NK-92 (cell line): ENCODE results near the gene LYPLAL1.
"Not testable (repeated sequence)": the region's sequence is repeated elsewhere in the genome, so short reads cannot be mapped to it uniquely, and the experiment has no call there.

Experiments used
- DNase-seq: peaks from one replicate; lab custom pipeline; 2025; ENCODE audit not compliant: unreplicated experiment; lab: John Stamatoyannopoulos, UW

Gene LYPLAL1

DNA sequence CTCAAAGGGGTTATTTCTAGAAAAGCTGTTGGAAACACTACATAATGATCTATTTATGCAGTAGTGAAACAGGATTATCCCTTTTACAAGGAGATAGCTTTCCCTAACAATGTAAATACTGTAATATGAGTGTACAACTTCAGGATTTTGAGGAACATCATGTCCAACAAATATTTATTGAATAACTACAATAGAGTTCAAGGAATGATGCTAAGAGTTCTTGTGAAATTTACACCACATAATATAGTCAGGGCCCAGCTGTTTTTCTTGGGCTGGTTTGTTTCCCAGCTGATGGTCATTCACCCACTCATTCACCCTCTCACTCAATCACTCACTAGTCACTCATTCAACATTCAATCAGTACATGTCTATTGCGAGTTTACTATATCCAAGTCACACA, 12.3 kb upstream of the LYPLAL1 start:
- no peak for DNase-seq

DNA sequence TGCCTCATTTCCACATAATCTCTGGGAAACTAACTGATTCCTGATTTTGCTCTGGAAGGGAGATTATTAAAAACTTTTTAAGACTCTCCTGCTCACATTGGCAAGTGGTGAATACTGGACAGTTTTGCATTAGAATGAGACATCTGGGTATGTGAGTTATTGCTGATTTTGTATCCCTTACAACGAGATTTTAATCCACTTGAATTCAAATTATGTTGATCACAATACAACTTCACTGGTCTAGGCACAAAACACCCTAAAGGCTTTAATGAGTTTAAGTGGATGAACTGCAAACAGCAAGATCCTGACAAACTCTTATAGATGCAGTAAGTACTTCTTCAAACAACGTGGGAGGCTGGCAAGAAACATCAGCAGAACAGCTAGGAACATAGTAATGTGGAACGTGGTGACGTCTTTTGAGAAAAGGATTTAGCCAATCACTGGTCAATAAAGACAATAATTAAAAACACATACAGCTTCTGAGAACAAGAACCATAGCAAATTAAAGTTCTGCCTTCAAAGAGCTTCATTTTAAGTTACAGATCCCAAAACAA, 10.2 kb upstream of the LYPLAL1 start:
- no peak for DNase-seq

DNA sequence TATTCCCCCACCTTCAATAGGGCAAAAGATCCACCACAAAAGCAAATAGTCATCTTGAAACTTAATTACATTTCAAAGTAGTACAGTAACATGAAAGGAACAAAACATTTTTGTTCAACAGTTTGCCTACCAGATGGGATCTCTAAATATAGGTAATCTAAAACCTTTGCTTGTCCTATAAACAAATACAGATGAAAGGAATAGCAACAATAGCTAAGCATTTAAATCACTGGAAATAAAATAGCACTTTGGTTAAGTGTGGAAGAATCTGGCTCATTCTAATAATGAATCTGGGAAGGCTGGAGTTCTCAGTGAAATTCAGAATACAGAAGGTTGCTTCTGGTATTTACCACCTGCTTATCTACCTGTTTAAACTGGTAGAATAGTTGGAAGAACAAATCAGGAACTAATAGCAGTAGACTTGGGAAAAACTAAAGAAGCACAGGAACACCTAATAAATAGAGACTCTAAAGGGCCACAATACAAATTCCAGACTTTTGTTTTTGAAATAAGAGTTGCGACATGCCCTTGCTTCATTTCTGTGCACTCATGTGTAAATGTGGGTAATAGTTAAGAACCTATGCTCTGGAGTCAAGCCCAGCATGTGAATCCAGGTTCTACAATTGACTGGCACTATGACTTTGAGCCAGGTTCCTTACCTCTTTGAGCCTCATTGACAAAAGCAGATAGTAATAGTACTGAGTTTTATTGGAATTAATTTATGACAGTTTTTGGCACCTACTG, 2.3 kb upstream of the LYPLAL1 start:
- DNase-seq: no peak

DNA sequence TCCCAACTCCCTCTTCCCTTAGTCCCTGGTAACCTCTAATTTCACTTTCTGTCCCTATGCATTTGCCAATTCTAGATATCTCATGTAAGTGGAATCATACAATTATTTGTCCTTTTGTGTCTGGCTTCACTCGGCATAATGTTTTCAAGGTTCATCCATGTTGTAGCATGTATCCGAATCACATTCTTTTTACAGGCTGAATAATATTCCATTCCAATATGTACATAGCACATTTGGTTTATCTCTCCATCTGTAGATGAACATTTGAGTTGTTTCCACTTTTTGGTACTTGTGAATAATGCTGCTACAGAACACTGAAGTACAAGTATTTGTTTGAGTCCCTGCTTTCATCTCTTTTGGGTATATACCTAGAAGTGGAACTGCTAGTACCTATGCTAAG, 857 bp upstream of the LYPLAL1 start:
- DNase-seq: no peak

DNA sequence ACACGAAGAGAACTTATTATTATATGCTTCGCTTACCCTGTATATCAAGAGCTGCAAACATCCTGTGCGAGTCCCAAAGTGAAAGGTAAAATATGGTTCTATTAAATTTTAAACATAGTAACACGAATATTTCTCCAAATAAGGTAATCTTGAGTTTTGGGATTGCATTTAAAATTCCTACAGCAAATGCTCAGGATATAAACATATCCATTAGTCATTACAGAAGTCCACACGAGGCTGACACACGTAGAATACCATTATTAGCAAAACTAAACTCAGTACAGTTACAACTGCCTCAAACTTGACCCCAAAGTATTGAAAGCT, 282 bp upstream of the LYPLAL1 start:
- DNase-seq: no peak

DNA sequence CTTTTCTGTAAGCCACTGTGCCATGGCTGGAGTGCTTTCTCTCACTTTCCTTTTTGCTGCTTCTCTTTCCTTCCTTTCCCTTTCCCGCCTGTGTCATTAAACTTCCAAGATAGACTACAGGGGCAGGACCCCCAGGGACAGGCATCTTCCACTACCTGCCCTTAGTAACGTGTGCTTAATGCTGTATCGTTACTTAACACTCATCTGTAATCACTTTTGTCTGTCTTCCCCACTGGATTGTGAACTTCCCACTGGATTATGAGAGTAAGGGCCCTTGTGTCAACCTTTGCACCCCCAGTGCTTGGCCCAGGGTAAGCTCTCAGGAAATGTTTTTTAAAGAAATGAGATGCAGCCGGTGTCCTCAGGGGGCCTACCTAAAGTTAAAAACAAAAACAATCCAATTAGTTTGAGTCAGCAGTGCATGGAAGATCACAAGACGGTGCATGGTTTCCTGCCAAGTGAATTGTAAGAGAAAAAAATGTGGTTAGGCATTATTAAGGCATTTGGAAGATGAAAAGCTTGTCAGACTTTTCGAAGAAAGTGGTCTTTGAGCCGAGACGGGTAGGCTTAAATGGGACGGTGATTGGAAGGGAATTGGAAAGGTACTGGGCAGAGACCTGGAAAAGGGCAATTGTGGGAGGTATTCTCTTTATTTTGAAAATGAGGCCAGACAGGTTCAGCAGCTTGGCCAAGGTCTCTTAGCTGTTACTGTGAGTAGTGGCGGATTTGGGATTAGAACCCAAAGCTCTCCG, 958 bp downstream of the LYPLAL1 start:
- DNase-seq: no peak

DNA sequence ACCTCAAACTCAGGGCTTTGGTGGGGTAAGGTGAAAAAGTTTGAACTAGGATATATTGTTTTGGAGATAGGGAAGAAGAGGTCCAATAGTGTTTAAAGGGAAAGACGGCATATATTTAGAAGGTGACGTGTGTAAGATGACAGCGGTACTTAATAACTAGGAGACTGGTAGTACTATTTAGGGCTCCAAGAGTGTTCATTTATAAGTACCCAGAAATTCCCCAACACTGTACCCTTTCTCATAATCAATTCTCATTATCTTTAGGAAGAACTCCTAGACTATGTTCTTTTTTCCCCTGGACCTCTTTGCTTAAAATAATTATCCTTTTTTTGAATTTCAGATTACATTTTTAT, 1.5 kb downstream of the LYPLAL1 start:
- DNase-seq: no peak

DNA sequence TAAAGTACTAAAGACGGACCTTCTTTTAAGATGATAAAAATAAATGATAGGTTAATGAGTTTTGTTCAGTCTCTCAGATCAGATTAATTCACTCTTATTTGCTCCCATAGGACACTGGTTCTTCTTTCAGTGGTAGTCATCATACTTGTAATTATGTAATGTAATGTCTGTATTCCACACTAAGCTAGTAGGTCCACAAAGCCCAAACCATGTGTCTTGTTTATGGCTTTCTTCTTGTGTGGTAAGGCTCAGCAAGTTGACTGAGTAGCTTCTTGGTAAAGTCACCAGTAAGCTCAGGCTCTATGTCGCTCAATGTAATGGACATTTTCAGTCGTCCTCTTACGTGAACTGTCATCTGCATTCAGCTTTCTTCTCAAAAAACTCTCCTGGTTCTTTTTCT, 2.5 kb downstream of the LYPLAL1 start:
- no peak for DNase-seq

DNA sequence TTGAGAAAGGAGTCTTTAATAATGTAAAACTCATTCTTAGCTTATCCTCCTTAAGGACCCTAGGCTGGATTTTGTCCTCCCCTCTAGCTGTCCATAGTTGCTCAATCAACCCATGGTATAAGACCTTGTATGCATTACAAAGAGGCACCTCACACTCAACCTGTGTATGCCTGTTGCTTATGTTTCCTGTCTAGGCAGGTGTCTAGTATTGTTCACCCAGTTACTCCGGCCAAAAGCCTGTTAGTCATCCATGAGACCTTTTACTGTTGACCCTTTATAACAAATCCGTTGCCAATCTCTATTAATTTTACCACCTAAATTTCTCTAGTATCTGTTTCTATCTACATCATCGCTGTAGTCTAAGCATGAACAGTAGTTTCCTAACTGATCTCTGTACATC, 3.7 kb downstream of the LYPLAL1 start:
- no peak for DNase-seq

DNA sequence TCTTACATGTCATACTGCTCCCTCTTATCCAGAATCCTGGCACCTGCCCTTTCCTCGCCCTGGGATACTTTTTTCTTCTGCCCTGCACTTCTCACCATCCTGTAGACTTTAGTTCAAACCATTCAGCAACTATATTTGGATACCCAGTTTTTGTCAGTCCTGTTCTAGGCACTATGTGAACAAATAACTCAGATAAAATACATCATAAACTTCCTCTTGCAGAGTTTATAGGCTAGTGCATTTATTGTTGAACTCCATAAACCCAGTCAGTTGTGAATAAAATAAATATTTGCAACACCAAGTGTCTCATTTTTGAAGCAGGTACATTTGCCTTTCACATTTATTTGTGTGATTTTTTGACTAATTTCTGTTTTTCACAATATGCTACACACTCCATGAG, 4.3 kb downstream of the LYPLAL1 start:
- no peak for DNase-seq

DNA sequence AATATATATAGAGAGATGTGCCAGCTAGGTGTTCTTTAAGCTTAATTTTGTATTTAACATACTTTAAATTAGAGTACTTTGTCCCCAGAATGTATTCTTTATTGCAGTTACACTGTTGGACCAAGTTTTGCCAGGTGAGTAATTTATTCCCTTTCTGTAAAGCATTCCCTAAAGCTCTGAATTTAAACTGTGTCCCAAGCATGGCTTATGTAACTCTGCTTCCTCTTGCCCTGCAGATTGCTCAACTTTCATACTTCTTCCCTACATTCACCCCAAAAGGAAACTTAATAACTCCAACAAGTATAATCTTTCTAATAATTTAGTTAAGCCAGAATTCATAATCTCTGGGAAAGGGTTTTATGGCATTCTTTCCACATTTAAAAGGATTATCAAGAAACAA, 5.6 kb downstream of the LYPLAL1 start:
- no peak for DNase-seq

DNA sequence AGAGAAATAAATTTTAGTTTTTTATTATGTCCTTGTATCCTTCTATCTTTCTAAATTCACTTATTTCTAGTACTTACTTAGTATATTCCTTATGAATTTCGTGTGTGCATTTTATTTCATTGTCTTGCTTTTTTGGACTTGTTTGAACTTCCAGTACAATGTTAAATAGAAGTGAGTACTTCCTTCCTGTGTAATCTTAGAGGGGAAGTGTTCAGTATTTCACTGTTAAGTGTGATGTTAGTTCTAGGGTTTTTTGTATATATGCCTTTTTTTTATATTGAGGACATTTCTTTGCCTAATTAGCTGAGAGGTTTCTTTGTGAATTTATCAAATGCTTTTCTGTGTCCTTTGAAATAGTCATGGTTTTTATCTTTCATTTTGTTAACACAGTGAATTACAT, 10.7 kb downstream of the LYPLAL1 start:
- no peak for DNase-seq

DNA sequence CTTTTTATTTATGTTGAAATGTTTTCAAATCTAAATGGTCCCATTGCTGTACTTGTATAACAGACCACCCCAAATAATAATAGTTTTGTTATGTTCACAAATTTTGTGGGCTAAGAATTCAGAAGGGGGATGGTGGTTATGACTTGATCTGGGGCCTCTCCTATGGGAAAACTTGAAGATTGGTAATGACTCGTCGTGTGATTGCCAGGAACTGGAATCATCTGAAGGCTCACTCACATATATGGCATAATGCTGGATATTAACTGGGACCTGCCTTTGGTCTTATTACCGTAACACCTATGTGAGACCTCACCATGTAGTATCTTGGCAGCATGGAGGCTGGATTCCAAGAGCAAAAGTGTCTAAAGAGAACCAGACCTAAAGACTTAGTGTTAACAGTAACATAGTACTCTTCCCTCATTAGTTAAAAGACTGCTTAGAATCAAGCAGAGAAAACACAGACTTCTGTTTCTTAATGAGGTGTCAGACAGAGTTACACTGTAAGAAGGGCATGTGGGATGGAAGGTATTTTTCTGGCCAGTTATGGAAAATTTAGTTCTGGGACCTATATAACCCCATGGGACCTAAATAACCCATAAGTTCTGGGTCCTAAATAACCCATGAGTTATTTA, 11.9 kb downstream of the LYPLAL1 start:
- DNase-seq: no peak

DNA sequence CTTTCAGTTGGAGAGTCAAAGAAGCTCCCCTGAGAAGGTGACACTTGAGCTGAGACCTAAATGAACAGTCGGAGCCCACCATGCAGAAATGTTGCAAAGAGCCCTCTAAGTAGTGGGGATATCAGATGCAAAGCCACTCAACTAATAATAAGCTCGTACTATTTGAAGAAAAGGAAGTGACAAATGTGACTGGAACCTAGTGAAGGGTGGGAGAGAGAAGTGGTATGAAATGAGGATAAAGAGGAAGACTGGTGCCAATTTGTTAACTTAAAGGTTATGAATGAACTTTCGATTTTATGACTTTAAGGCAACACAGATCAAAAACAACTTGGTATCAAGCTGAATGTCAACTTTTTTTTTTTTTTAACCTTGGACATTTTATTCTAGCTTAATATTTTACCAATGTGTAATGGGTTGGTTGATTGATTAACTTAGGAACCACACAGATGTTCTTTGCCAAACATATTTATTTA, 14.7 kb downstream of the LYPLAL1 start:
- DNase-seq: no peak

DNA sequence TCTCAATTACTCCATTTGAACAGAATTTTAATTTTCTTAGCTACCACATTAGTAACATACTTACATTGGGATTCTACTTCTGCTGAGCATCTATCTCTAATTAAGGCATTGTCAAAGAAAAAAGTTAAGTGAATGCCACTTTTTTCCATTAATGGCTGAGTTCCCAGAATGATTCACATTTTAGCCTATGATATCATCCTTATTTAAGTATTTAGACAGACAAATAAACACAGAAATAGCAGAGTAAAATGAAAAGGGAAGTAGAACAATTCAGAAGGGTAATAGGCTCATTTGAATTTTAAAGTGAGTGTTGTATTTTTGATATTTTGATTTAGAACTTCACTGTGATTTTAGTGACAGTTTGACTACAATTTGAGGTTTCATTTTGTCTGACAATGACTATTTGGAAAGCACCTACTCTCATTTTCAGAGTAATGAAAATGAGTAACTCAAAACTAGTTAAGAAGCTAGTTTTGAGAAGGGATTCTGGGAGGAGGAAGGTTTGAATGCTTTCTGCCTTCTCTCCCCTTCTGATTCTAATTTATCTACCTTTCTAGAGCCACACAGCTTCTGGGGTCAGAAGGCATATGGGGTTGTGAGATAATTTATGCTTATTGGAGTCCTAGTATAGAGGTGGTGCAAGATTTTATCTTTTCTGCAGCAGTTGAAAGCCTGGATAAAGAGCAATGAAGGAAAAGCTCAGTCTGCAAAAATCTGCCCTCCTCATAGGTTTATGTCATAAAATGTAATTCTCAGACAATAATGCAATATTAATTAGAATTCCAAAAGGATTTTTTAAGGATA, 15.5 kb downstream of the LYPLAL1 start:
- DNase-seq: no peak

DNA sequence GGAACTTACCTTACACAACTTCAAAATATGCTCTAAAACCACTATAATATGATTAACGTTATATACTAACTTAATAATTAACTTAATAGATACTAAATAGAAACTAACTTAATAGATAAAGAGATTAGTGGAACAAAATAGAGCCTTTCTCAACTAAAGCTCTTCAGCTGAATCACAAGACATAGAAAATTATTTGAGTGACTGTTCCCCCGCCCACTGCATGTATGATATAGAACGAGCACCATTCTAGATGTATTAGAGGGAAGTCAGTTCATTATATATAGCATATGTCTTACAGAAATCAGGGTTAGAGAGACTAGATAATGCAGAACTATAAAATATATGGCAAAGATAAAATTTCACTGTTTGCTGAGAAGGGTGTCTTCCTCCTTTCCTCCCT, 16.3 kb downstream of the LYPLAL1 start:
- DNase-seq: no peak

DNA sequence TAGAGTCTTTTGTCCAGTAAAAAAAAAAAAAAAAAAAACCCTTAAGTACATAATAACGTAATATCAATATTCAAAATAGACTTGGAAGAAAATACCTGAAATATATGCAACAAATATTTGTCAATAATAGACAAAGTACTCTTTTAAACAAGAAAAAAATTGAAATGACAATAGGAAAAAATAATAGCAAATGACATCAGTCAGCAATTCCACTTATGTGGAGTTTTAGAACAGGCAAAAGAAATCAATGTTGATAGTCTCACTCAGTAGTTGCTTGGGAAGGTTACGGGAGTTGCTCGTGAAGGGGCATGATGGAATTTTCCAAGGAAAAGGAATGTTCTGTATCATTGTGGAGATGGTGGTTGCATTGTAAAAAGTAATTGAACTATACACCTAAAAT, 16.9 kb downstream of the LYPLAL1 start:
- DNase-seq: no peak

DNA sequence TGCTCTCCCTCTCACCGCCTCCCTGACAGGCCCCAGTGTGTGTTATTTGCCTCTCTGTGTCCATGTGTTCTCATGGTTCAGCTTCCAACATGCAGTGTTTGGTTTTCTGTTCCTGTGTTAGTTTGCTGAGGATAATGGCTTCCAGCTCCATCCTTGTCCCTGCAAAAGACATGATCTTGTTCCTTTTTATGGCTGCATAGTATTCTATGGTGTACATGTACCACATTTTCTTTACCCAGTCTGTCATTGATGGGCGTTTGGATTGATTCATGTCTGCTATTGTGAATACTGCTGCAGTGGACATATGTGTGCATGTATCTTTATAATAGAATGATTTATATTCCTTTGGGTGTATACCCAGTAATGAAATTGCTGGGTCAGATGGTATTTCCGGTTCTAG, 22.2 kb downstream of the LYPLAL1 start:
- not testable (repeated sequence) for DNase-seq

DNA sequence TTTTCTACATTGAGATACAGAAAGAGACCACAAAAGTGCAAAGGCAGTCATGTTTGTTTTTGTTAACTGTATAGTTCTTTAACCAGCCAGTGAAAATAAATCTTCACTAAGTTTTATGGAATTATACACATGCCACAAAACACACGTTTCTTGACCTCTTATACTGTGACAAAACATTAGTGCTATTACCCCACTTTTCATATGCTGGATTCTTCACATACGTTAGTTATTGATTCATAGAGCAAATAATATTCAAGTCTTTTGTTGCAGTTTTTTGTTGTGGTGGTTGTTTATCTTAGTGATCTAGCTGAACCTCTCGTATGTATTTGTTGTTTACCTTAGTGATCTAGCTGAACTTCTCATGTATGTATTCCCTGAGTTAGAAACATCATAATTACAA, 28.0 kb downstream of the LYPLAL1 start:
- no peak for DNase-seq

DNA sequence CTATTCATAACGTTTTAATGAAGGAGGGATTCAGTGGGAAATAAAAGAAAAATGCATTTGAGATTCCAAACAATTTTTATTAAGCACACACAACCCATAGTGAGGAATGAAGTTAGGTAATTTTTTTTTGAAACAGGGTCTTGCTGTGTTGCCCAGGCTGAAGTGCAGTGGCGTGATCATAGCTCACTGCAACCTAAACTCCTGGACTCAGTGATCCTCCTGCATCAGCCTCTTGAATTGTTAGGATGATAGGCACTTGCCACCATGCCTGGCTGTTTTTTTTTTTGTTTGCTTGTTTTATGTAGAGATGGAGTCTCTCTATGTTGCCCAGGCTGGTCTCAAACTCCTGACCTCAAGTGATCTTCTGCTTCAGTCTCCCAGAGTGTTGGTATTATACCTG, 28.9 kb downstream of the LYPLAL1 start:
- DNase-seq: no peak

DNA sequence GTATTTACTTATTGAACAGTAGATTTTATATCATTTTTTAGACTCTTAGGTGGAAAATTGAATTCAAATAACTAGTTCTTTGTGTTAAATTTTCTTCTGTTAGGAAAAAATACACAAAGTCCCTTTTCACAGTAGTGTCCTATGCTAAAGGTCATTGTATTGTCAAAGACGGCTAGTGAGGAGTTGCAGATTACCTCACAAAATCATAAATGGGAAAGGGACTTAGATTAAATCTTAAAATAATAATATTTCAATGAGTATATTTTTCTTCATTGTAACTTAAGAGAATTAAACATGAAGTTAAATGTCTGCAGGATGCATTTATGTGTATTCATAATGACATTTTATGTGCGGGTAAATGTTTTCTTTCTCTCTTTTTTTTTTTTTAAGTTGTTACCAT, 32.7 kb downstream of the LYPLAL1 start:
- DNase-seq: no peak
